ENCODE results near the gene TM6SF1. TPM values are rescaled to one million over a fixed set of nuclear protein-coding genes. Genes with fewer than 3 reads are reported as not detected.

Gene TM6SF1
- total and polyA plus RNA-seq, 2 of the 8 experiments (the other 6 are each of a cell fraction or from before 2014, with no cell fraction given): 0.74 to 1.0 TPM

DNA sequence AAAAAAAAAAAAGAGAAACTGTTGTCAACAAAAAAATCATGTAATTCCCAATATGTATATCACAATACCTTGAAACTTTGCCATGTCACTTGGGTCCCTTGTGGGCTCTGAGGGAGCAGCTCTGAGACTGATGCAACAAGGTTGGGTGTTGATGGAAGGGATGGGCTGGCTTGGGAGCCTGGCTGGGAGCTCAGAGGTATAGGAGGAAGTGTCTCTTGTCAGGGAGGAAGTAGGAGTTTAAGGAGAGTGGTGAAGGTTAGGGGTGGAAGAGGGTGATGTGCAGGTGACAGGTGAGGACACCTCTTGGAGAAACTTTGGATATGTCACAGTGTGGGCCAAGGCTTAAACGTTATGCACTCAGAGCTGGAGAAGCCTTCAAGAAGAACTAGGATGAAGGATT lies 2.0 kb upstream of the TM6SF1 start:
- peaks cover 0 to 5% of the 10 kb centered on the region in 2 experiments for H4K20me1 ChIP-seq (replicated peaks in 1 of 2; ENCODE audit: control insufficient read depth in 1 of 2, insufficient read depth in 2 of 2, low read length in 2 of 2)
- H2BK5ac ChIP-seq (ENCODE audit: low read depth, low read length): no peak overlapping the region
- H3K9ac ChIP-seq (replicated peaks in 1 of 4; ENCODE audit: extremely low read depth in 1 of 4, low read depth in 3 of 4, low read length in 3 of 4): no peak overlapping the region
- no peak overlapping the region for H3K14ac ChIP-seq (ENCODE audit: insufficient read length)
- no peaks in the 10 kb centered on the region for H3K79me1 ChIP-seq (ENCODE audit: low read depth, low read length)
- no peak overlapping the region for H3K18ac ChIP-seq (ENCODE audit: extremely low read depth, low read length)
- no peak overlapping the region for H3K23ac ChIP-seq (ENCODE audit: insufficient read length)
- H2BK15ac ChIP-seq (ENCODE audit: low read length): no peak overlapping the region
- no peak overlapping the region for H2BK20ac ChIP-seq (ENCODE audit: low read length)
- H3K23me2 ChIP-seq (ENCODE audit: low read depth, low read length): peaks cover 7% of the 10 kb centered on the region; the same call in 1 of the 2 replicates
- no peak for FAIRE-seq
- H3K4me2 ChIP-seq (ENCODE audit: insufficient read depth in 1 of 2, low read depth in 2 of 2, low read length in 2 of 2): no peak overlapping the region; a peak in 1 of 4 replicates
- H3K9me3 ChIP-seq (ENCODE audit: insufficient read depth in 2 of 2, low read depth in 1 of 2, low read length in 1 of 2): no peaks in the 10 kb centered on the region
- H3K56ac ChIP-seq (replicated peaks; ENCODE audit: insufficient read length, low read depth, low read length): no peak overlapping the region
- H3K4me1 ChIP-seq (replicated peaks in 1 of 4; ENCODE audit: control insufficient read depth in 3 of 4, insufficient read depth in 4 of 4, low read length in 3 of 4): peaks cover 0 to 9% (median 4%) of the 10 kb centered on the region in 4 experiments; a peak in 3 of 7 replicates
- no peaks in the 10 kb centered on the region for H3K79me2 ChIP-seq (ENCODE audit: control insufficient read depth in 1 of 2, insufficient read depth in 2 of 2, low read length in 2 of 2)
- TF ChIP-seq KDM5A (IDR thresholded peaks at IDR 0.05; ENCODE audit: low read length) (no peak), CBX5 (IDR thresholded peaks at IDR 0.05; ENCODE audit: low read depth, low read length) (no peak), POLR2A (IDR thresholded peaks at IDR 0.05; ENCODE audit: control extremely low read depth in 1 of 2, low read depth in 2 of 2, low read length in 2 of 2) (no peak), TBP (IDR thresholded peaks at IDR 0.05; ENCODE audit: low read depth, low read length) (no peak)
- H2AFZ ChIP-seq (ENCODE audit: low read length): no peak overlapping the region
- ChIA-PET POLR2A (ENCODE audit: partially characterized antibody) (interaction anchor here (0.7 to 1.3 kb wide), 3 partner anchors 11 to 20 kb away, joined by 3 to 4 read pairs (median 3); no protein-coding TSS in a partner anchor), CTCF (ENCODE audit: partially characterized antibody) (no interaction called here)
- DNase-seq (ENCODE audit: low read depth in 1 of 2, low spot score in 2 of 2): no peak
- no peak overlapping the region for H4K5ac ChIP-seq (ENCODE audit: insufficient read length, low read depth, low read length)
- peaks cover 0 to 34% (median 25%) of the 10 kb centered on the region in 4 experiments; a peak in 6 of 7 replicates for H3K27me3 ChIP-seq (replicated peaks in 1 of 4; ENCODE audit: control insufficient read depth in 3 of 4, extremely low read depth in 1 of 4, insufficient read depth in 3 of 4, low read length in 3 of 4)
- WGBS, 2 experiments (ENCODE audit: extremely low coverage in 1 of 2, insufficient coverage in 1 of 2, insufficient read length in 1 of 2, insufficient replicate concordance in 2 of 2, low coverage in 1 of 2, low lambda C conversion rate in 2 of 2, missing lambda C conversion rate in 1 of 2): 85% methylated on average over 1 of the region's 1 CpG; no CpG with 5 or more reads in 1 of the 2 experiments
- H3K27ac ChIP-seq (ENCODE audit: low read depth, low read length): no peak overlapping the region
- no peak overlapping the region for H3K4ac ChIP-seq (replicated peaks; ENCODE audit: insufficient read length, low read depth, low read length)
- no peak overlapping the region for H2BK120ac ChIP-seq (replicated peaks; ENCODE audit: low read depth, low read length)
- H3K36me3 ChIP-seq (ENCODE audit: control insufficient read depth in 2 of 4, insufficient read depth in 4 of 4, low read length in 3 of 4): no peaks in the 10 kb centered on the region
- H4K91ac ChIP-seq (replicated peaks; ENCODE audit: insufficient read length, low read length): no peak overlapping the region
- no peak overlapping the region for H4K8ac ChIP-seq (ENCODE audit: extremely low read depth, insufficient read depth, low read length)
- H2AK5ac ChIP-seq (ENCODE audit: low read depth, low read length): no peak overlapping the region
- no peak overlapping the region for H2BK12ac ChIP-seq (ENCODE audit: low read depth, low read length)
- no peak overlapping the region for H3K4me3 ChIP-seq (ENCODE audit: extremely low read depth in 1 of 4, insufficient read depth in 2 of 4, low read depth in 3 of 4, low read length in 4 of 4)

Measured in H1 (cell line).